Peyer's patch (tissue), 4 donors: ENCODE data around the gene PLAAT1. TPM values are rescaled to one million over a fixed set of nuclear protein-coding genes. Genes with fewer than 3 reads are reported as not detected.

ENCODE experiments used
- DNase-seq, 3 donors: peaks; one replicate each; pipeline ENCODE4 v3.0.0-alpha.2; 2017 to 2019
- H3K27ac ChIP-seq, 4 donors: fragments of 200-600 bp; sonication (generic); one replicate each; pipeline ENCODE4 v1.5.1; 2016 to 2019
- H3K27me3 ChIP-seq, 2 donors: fragments of 200-600 bp; sonication (generic); one replicate each; pipeline ENCODE4 v1.5.1; 2019
- H3K36me3 ChIP-seq, 3 donors: fragments of 200-600 bp; sonication (generic); one replicate each; pipeline ENCODE4 v1.5.1; 2016 to 2019
- H3K4me1 ChIP-seq, 4 donors: fragments of 200-600 bp; sonication (generic); one replicate each; pipeline ENCODE4 v1.5.1; 2016 to 2019
- H3K4me3 ChIP-seq, 4 donors: fragments of 200-600 bp; sonication (generic); 1 replicate in 3 of 4; 2 replicates in 1 of 4; pipeline ENCODE4 v1.5.1; 2016 to 2019; ENCODE audit warnings: mild to moderate bottlenecking in 1 of 4
- H3K9me3 ChIP-seq, 4 donors: fragments of 200-600 bp; sonication (generic); one replicate each; pipeline ENCODE4 v1.5.1; 2016 to 2019; ENCODE audit warnings: mild to moderate bottlenecking in 1 of 4
- CTCF ChIP-seq, 6 experiments: fragments of 450-650 bp in 4 of 6; fragments of 200-600 bp in 2 of 6; sonication (generic) in 1 of 6; IDR thresholded peaks; one replicate each; pipeline ENCODE4 v1.5.1; 2017 to 2019; ENCODE audit warnings: antibody characterized with exemption in 6 of 6, mild to moderate bottlenecking in 3 of 6, moderate library complexity in 1 of 6
- POLR2A ChIP-seq, 2 donors: fragments of 450-650 bp; IDR thresholded peaks; one replicate each; pipeline ENCODE4 v1.5.1; 2017; ENCODE audit warnings: antibody characterized with exemption in 2 of 2, mild to moderate bottlenecking in 2 of 2, moderate library complexity in 2 of 2
- total RNA-seq, 4 donors: library from RNA; depleted of rRNA; stranded (reverse); fragments of >200 nt; gene quantifications; one replicate each; pipeline ENCODE4 v1.1.0, GENCODE V29; 2016

PLAAT1 gene
- total RNA-seq, 4 donors from 2014 or later, result not detected

- no peak overlapping the region for H3K27ac ChIP-seq
- no peaks in the 10 kb centered on the region for H3K9me3 ChIP-seq
- H3K36me3 ChIP-seq, result no peaks in the 10 kb centered on the region
- TF ChIP-seq CTCF (IDR thresholded peaks at IDR 0.05), result no peak
- TF ChIP-seq POLR2A (IDR thresholded peaks at IDR 0.05), result no peak
- no peak for DNase-seq
- H3K27me3 ChIP-seq, result no peaks in the 10 kb centered on the region
- no peak overlapping the region for H3K4me3 ChIP-seq
- no peaks in the 10 kb centered on the region for H3K4me1 ChIP-seq
These were observed 30.2 kb downstream of the PLAAT1 start for GRCh38 chr3:193271101-193271840.

- Histone ChIP-seq H3K27me3 (no peaks in the 10 kb centered on the region), H3K4me3 (no peak overlapping the region), H3K9me3 (no peaks in the 10 kb centered on the region), H3K4me1 (no peaks in the 10 kb centered on the region), H3K27ac (no peak overlapping the region), H3K36me3 (no peaks in the 10 kb centered on the region)
- DNase-seq, result no peak
- TF ChIP-seq POLR2A (IDR thresholded peaks at IDR 0.05) (no peak), CTCF (IDR thresholded peaks at IDR 0.05) (no peak)
These were observed 51.4 kb downstream of the PLAAT1 start for GRCh38 chr3:193292386-193292785.

- Histone ChIP-seq H3K27me3 (no peaks in the 10 kb centered on the region), H3K9me3 (no peaks in the 10 kb centered on the region), H3K36me3 (no peaks in the 10 kb centered on the region), H3K4me1 (no peaks in the 10 kb centered on the region), H3K27ac (no peak overlapping the region), H3K4me3 (no peak overlapping the region)
- DNase-seq, result no peak
- TF ChIP-seq CTCF (IDR thresholded peaks at IDR 0.05) (no peak), POLR2A (IDR thresholded peaks at IDR 0.05) (no peak)
These were observed 55.0 kb downstream of the PLAAT1 start for GRCh38 chr3:193295985-193296384.

GRCh38 chr3:193297421-193297820 is 56.4 kb downstream of the PLAAT1 start:
- no peak overlapping the region for H3K4me3 ChIP-seq
- no peak for DNase-seq
- no peak overlapping the region for H3K27ac ChIP-seq
- H3K9me3 ChIP-seq, result no peaks in the 10 kb centered on the region
- H3K36me3 ChIP-seq, result no peaks in the 10 kb centered on the region
- H3K27me3 ChIP-seq, result no peaks in the 10 kb centered on the region
- no peaks in the 10 kb centered on the region for H3K4me1 ChIP-seq
- TF ChIP-seq POLR2A (IDR thresholded peaks at IDR 0.05), result no peak
- no peak for TF ChIP-seq CTCF (IDR thresholded peaks at IDR 0.05)

- DNase-seq, result no peak
- no peaks in the 10 kb centered on the region for H3K27me3 ChIP-seq
- no peaks in the 10 kb centered on the region for H3K36me3 ChIP-seq
- H3K9me3 ChIP-seq, result no peaks in the 10 kb centered on the region
- no peak overlapping the region for H3K27ac ChIP-seq
- no peak for TF ChIP-seq POLR2A (IDR thresholded peaks at IDR 0.05)
- no peak overlapping the region for H3K4me3 ChIP-seq
- no peaks in the 10 kb centered on the region for H3K4me1 ChIP-seq
These were observed 60.4 kb downstream of the PLAAT1 start for GRCh38 chr3:193301433-193301832.

- TF ChIP-seq CTCF (IDR thresholded peaks at IDR 0.05), result no peak
- H3K27me3 ChIP-seq, result no peaks in the 10 kb centered on the region
- DNase-seq, result no peak
These were observed 64.3 kb downstream of the PLAAT1 start for GRCh38 chr3:193305356-193305755.

More at GRCh38 chr3:193305356-193305755, 64.3 kb downstream of the PLAAT1 start:
- Histone ChIP-seq H3K36me3 (no peaks in the 10 kb centered on the region), H3K9me3 (no peaks in the 10 kb centered on the region), H3K4me1 (no peaks in the 10 kb centered on the region), H3K27ac (no peak overlapping the region), H3K4me3 (no peak overlapping the region)
